Renal cortical epithelial cell (primary cell): ENCODE results near the gene PLG. TPM values are rescaled to one million over a fixed set of nuclear protein-coding genes. Genes with fewer than 3 reads are reported as not detected.

Source experiments
- total RNA-seq: library from RNA; depleted of rRNA; stranded (reverse); fragments of >200 nt; gene quantifications from 2 replicates; pipeline ENCODE4 v1.2.3, GENCODE V29; 2014

PLG gene
- total RNA-seq, 1 donor from 2014 or later = not detected

Other genes starting within 250 kb of the PLG start
- not detected in 2 replicates for gene LPA, start 38.0 kb upstream of the PLG start, total RNA-seq